ENCODE data around the gene MZT2B.
"Not testable (repeated sequence)": the region's sequence is repeated elsewhere in the genome, so short reads cannot be mapped to it uniquely, and the experiment has no call there.

Gene MZT2B

GRCh38 chr2:130181325-130181879 lies 660 bp upstream of the MZT2B start, which contains the start of gene SMPD4:
SMPD4 (minus strand) TSS chr2:130181602; CDS start chr2:130176592, 5,010 bp downstream.
- peak; percentile 86 for DNase-seq (ENCODE audit: low spot score)
- CTCF ChIA-PET = interaction anchor here (0.7 kb wide), 1 partner anchor 157 kb away, joined by 3 read pairs; no protein-coding TSS in a partner anchor
- POLR2A ChIA-PET (ENCODE audit: low non-redundant PET) = interaction anchor here (0.5 to 1.6 kb wide), 4 partner anchors 12 to 161 kb away, joined by 3 to 6 read pairs (median 4); partner anchors contain the start of gene IMP4
- peak within 1 kb of the TSS; percentile 89 for H3K27ac ChIP-seq
- no peak for TF ChIP-seq CTCF (conservative IDR thresholded peaks at IDR 0.05; ENCODE audit: low read depth)

DNA sequence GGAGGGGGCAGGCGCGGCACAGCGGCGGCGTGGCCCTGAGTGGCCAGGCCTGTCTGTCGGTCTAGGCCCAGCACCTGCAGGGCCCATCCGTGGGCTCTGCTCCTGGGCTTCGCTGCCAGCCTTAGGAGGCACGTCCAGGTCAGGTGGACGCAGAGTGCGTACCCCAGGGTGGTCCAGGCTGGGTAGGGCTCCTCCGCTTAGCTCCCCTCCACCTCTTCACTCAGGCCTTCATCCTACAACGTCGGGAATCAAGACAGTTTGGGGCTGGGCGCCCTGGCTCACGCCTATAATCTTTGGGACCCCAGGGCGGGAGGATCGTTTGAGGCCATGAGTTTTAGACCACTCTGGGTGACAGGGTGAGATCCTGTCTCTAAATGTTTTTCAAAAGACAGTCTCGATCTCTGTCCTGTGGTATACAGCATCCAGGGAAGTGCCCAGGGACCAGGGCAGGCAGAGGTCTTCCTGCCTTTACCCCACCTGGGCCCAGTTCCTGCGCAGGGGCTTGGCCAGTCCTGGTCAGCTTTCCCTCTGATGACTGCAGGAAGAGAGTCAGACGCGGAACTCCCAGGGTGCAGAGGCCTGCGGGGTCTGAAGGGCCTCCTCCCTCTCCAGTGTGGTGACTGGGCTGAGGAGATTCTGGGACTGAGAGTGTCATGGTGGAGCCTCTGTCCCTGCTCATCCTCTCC lies 907 bp downstream of the MZT2B start:
- DNase-seq (ENCODE audit: low spot score); POLR2A ChIA-PET (ENCODE audit: low non-redundant PET): not testable (repeated sequence)
- CTCF ChIA-PET = interaction anchor here (0.8 kb wide), 1 partner anchor 161 kb away, joined by 6 read pairs; no protein-coding TSS in a partner anchor
- peak overlapping the region; percentile 89 for H3K27ac ChIP-seq

DNA sequence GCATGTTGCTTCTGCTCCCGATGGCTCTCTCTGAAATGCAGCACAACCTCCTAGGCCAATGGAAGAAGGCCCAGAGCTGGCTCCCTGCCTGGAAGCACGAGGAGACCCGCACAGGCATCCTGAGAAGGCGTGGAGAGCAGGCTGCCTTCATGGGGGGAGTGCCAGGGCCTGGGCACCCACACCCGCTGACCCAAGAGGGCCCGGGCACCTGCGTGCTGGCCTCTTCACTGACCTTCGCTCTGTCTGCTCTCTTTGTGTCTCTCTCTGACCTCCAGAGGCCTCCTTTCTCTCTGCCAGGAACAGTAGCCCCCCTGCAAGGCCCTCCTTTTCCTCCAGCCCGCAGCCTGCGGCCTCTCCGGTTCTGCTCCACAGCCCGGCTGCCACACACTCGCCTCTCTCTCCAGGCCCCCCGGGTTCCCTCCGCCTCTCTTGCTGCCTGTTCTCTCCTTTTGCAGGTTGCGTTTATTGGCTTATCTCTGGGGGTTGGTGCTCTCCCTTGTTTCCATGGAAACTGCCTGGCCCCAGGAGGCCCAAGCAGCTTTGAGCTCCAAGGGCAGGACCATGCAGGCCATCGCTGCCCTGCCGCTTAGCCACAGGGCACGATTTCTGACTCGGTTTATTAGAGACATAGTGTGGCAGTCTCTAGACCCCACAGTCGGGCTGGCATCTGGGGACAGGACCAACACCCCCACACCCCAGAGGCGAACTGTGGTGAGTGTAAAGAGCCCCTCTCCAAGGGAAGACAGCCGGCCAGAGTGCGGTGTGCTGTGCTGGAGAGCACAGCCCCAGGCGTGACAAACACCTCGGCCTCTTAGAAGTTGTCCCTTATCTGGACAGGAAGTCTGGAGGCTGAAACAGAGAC lies 1.7 kb downstream of the MZT2B start:
- H3K27ac ChIP-seq = peak overlapping the region; percentile 89

DNA sequence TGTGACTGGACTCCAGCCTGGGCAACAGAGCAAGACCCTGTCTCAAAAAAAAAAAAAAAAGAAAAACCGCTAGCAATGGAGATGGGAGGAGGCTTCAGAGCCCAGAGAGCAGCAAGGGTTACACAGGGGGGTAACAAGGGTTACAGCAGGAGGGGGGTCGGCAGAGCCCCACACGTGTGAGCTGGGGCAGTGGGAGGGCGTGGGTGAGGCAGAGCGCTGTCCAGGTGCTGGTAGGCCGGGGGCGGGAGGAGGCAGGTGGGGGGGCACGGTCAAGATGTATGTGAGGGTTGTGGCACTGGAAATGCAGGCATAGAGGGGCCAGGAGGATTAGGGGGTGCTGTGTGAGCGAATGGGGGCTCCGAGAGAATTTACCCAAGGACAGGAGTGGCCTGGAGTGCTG lies 3.4 kb downstream of the MZT2B start:
- DNase-seq (ENCODE audit: low spot score) = no peak
- CTCF ChIA-PET = interaction anchor here (0.6 kb wide), 1 partner anchor 103 kb away, joined by 4 read pairs; no protein-coding TSS in a partner anchor
- POLR2A ChIA-PET (ENCODE audit: low non-redundant PET) = interaction anchor here (1.0 kb wide), 1 partner anchor 1304 kb away, joined by 8 read pairs; no protein-coding TSS in a partner anchor
- H3K27ac ChIP-seq = peak overlapping the region; percentile 35
- TF ChIP-seq CTCF (conservative IDR thresholded peaks at IDR 0.05; ENCODE audit: low read depth) = no peak

More for the DNA sequence above, 1.7 kb downstream of the MZT2B start:
- ChIA-PET CTCF (no interaction called here), POLR2A (ENCODE audit: low non-redundant PET) (no interaction called here)
- no peak for DNase-seq (ENCODE audit: low spot score)
- no peak for TF ChIP-seq CTCF (conservative IDR thresholded peaks at IDR 0.05; ENCODE audit: low read depth)

DNA sequence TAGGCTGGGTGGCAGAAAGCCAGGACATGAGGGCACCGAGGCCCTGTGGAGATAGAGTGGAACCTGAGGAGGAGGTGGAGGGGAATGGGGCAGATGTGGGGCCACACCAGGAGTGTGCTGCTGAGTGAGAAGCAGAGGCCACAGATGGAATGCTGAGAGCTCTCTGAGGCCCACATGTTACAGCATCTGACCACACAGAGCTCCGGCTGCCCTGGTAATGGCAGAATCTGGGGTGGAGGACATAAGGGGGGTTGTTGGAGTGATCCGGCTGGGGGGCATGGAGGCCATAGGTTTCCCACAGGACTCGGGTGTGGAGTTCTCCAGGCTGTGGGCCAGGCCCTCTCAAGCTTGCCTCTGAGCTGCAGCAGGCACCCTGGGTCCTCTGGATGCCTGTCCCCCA lies 3.8 kb downstream of the MZT2B start:
- POLR2A ChIA-PET (ENCODE audit: low non-redundant PET) = interaction anchor here (1.0 kb wide), 1 partner anchor 1303 kb away, joined by 8 read pairs; no protein-coding TSS in a partner anchor
- peak overlapping the region; percentile 35 for H3K27ac ChIP-seq
- DNase-seq (ENCODE audit: low spot score) = no peak
- CTCF ChIA-PET = interaction anchor here (0.6 kb wide), 1 partner anchor 130 kb away, joined by 3 read pairs; no protein-coding TSS in a partner anchor
- no peak for TF ChIP-seq CTCF (conservative IDR thresholded peaks at IDR 0.05; ENCODE audit: low read depth)

DNA sequence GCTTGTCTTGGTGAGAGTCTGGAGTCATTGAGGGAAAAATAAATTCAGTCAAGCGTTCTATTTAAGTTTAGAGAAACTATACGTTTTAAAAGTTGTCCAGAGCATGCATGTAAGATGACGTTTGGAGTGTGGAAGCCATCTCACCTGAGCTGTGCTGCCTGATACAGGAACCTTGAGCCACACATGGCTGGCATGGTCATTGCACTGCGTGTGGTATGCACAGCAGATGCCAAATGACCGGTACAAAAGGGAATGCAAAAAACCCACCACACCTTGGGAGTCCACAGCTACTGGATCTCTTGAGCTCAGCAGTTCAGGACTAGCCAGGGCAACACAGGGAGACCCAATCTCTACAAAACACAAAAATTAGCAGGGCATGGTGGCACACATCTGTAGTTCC lies 4.3 kb downstream of the MZT2B start:
- CTCF ChIA-PET = interaction anchor here (0.6 to 0.7 kb wide), 2 partner anchors 109 to 130 kb away, joined by 3 to 4 read pairs; no protein-coding TSS in a partner anchor
- no peak for DNase-seq (ENCODE audit: low spot score)
- no peak for TF ChIP-seq CTCF (conservative IDR thresholded peaks at IDR 0.05; ENCODE audit: low read depth)
- POLR2A ChIA-PET (ENCODE audit: low non-redundant PET) = interaction anchor here (1.0 kb wide), 1 partner anchor 1303 kb away, joined by 8 read pairs; no protein-coding TSS in a partner anchor
- H3K27ac ChIP-seq = peak overlapping the region; percentile 35
